Kidney (tissue), 14 donors: ENCODE results near the gene SLC35B1. TPM values are rescaled to one million over a fixed set of nuclear protein-coding genes. Genes with fewer than 3 reads are reported as not detected.

Experiments
- DNase-seq, 5 donors: peaks; one replicate each; pipeline ENCODE4 v3.0.0-alpha.2; 2013 to 2020
- FAIRE-seq: peaks from 2 replicates; lab custom pipeline; 2012; peaks lifted over from hg19 to GRCh38; lab: Jason Lieb, UNC
- H3K27ac ChIP-seq, 2 donors: one replicate each; pipeline ENCODE4 v1.7.0; 2013; ENCODE audit warnings: low read depth in 2 of 2, low read length in 2 of 2, inconsistent platforms in 1 of 2
- H3K27me3 ChIP-seq: one replicate; pipeline ENCODE4 v1.7.1; 2013; ENCODE audit warnings: low read length, inconsistent platforms; ENCODE audit not compliant: control insufficient read depth, insufficient read depth
- H3K36me3 ChIP-seq, 3 donors: one replicate each; pipeline versions ENCODE4 v1.7.0 to v1.7.1; 2013; ENCODE audit warnings: low read length in 3 of 3, control low read depth in 1 of 3, inconsistent platforms in 1 of 3; ENCODE audit not compliant: insufficient read depth in 3 of 3, control insufficient read depth in 2 of 3
- H3K4me1 ChIP-seq, 3 donors: one replicate each; pipeline versions ENCODE4 v1.7.0 to v1.7.1; 2013; ENCODE audit warnings: low read length in 3 of 3, inconsistent platforms in 1 of 3, low read depth in 1 of 3; ENCODE audit not compliant: control insufficient read depth in 2 of 3, insufficient read depth in 2 of 3
- H3K4me3 ChIP-seq, 3 donors: one replicate each; pipeline versions ENCODE4 v1.7.0 to v1.8.1; 2013; ENCODE audit warnings: low read length in 3 of 3, control low read depth in 1 of 3, inconsistent platforms in 1 of 3
- H3K9ac ChIP-seq, 3 donors: one replicate each; pipeline versions ENCODE4 v1.7.0 to v1.7.1; 2013; ENCODE audit warnings: low read length in 3 of 3, control low read depth in 1 of 3, inconsistent platforms in 1 of 3
- H3K9me3 ChIP-seq, 3 donors: one replicate each; pipeline versions ENCODE4 v1.7.0 to v1.7.1; 2013; ENCODE audit warnings: low read length in 3 of 3, control low read depth in 1 of 3, inconsistent platforms in 1 of 3; ENCODE audit not compliant: control insufficient read depth in 2 of 3, insufficient read depth in 1 of 3
- intact Hi-C: fragments of 100-400 bp; cut with DNase I; formaldehyde crosslinking; loops from one replicate; pipeline ENCODE4 v1.11.1; 2022
- polyA plus RNA-seq: library from polyadenylated mRNA; stranded (reverse); fragments of 350-450 nt; fragmentation: Illumina TruSeq; extraction: RNeasy Lipid Tissue Mini Kit (QIAGEN cat#74804); gene quantifications from one replicate; pipeline ENCODE4 v1.2.3, GENCODE V29; 2014; ENCODE audit warnings: low read depth, low replicate concordance; ENCODE audit not compliant: insufficient read depth
- total RNA-seq: library from RNA; stranded (reverse); fragmentation: NEBNext Ultra II Directional; extraction: Animal tissue kit (Norgen Biotek cat#: 25700); gene quantifications from one replicate; pipeline ENCODE4 v1.2.1, GENCODE V29; 2021
- TF ChIP-seq, protein P1 (sequence below): IDR thresholded peaks from 3 replicates; pipeline ENCODE4 v1.5.1; 2012; ENCODE audit warnings: mild to moderate bottlenecking, moderate library complexity, borderline replicate concordance; ENCODE audit not compliant: insufficient read depth; ENCODE audit errors: extremely low read depth
- donor health status: control.
- donor health status: control.
- donor health status: control.
- donor health status: control.
- donor health status: control.
- donor health status: DM: yes; HTN: yes; CAD: no.
- donor health status: Normal renal cell carcinoma (clear cell type).

Gene SLC35B1
- total and polyA plus RNA-seq, 2 donors from 2014 or later, result 56.6 to 83.7 TPM

DNA sequence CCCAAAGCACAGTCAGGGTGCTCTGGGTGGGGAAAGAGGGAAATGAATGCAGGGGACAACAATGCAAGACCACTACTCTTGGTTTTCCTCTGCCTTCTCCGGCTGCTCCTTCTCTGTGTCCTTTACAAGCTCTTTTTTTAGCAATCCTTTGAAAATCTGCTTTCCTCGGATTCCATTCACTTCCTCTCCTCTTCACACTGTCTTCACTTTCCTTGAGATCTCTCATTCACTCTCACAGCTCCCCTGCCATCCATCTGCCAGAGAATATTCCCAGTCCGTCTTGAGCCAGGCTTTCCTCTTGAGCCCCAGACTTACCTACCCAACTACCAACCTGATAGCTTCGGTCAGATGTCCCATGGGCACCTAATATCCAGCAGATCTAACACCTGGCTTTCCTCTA, 18.9 kb downstream of the SLC35B1 start:
- Histone ChIP-seq H3K36me3 (no peaks in the 10 kb centered on the region), H3K27ac (peak overlapping the region in 1 of 2 donors; percentile 82), H3K4me3 (no peak overlapping the region), H3K9ac (no peak overlapping the region), H3K9me3 (no peaks in the 10 kb centered on the region), H3K4me1 (no peaks in the 10 kb centered on the region), H3K27me3 (no peaks in the 10 kb centered on the region)
- intact Hi-C loops, result no loop called here
- TF ChIP-seq, protein P1, sequence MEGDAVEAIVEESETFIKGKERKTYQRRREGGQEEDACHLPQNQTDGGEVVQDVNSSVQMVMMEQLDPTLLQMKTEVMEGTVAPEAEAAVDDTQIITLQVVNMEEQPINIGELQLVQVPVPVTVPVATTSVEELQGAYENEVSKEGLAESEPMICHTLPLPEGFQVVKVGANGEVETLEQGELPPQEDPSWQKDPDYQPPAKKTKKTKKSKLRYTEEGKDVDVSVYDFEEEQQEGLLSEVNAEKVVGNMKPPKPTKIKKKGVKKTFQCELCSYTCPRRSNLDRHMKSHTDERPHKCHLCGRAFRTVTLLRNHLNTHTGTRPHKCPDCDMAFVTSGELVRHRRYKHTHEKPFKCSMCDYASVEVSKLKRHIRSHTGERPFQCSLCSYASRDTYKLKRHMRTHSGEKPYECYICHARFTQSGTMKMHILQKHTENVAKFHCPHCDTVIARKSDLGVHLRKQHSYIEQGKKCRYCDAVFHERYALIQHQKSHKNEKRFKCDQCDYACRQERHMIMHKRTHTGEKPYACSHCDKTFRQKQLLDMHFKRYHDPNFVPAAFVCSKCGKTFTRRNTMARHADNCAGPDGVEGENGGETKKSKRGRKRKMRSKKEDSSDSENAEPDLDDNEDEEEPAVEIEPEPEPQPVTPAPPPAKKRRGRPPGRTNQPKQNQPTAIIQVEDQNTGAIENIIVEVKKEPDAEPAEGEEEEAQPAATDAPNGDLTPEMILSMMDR, result no peak
- DNase-seq (no peak), FAIRE-seq (no peak)

DNA sequence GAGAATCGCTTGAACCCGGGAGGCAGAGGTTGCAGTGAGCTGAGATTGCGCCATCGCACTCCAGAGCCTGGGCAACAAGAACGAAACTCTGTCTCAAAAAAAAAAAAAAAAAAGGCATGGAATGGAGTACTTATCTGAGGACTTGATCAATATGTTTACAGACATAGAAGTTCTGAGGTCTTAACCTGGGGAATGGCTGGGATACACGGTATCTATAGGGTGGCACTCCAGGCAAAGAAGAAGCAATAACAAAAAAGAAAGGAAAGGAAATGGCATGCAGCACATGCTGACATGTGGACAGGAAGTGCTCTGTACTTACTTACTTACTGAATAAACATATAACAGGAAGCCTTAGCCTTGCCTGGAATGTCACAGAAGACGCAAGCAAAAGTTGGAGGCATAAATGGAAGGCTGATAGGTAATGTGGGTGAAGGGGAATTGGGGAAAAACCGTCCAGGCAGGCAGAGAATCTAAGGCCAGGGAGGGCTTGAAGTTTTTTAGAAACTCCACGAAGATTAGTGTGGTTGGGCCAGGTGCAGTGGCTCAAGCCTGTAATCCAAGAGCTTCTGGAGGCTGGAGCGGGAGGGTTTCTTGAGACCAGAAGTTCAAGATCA, 19.8 kb downstream of the SLC35B1 start:
- DNase-seq (peak in 1 of 5 donors; percentile 60), FAIRE-seq (no peak)
- TF ChIP-seq, protein P1, result no peak
- Histone ChIP-seq H3K27me3 (no peaks in the 10 kb centered on the region), H3K4me1 (no peaks in the 10 kb centered on the region), H3K9me3 (no peaks in the 10 kb centered on the region), H3K9ac (no peak overlapping the region), H3K27ac (peak overlapping the region; percentile 51 to 82), H3K36me3 (no peaks in the 10 kb centered on the region), H3K4me3 (no peak overlapping the region)
- intact Hi-C loops, result no loop called here

DNA sequence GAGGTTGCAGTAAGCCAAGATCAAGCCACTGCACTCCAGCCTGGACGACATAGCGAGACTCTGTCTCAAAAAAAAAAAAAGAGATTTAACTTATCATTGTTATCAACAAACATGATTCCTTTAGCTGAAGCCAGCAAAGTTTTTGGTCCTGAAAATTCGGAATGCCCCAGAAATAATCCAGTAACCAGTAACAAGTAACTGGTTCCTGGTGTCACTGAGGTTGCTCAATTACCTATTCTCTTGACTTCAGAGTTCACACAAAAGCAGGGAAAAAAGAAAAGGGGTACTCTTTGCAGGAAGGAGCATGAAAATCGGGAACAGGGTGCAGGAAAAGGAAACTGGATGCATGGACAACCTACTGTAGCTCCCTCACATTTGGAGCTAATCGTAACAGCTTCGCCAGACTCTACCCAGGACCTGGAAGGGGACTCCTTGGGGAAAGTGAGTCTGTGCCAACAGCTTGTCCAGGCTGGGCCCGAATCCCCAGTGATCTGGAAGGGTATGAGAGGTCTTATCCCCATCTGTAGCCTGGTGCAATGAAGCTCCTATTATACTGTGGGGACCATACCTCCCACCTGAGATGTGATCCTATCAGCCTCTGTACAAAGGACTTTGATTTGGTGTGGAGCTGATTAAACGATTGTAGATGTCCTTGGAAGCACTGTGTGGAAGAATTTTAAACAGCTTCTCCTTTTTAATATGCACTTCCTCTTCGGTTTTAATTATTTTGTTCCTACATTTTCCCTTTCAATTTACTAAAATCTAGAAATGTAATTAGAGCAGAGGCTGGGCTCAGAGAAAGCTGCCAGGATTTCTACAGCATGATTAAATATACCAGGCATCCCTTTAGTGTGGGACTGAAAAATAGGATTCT, 26.4 kb downstream of the SLC35B1 start:
- no peak overlapping the region for H3K27ac ChIP-seq
- no peaks in the 10 kb centered on the region for H3K36me3 ChIP-seq
- H3K4me1 ChIP-seq, result peaks cover 0 to 11% (median 5%) of the 10 kb centered on the region in 3 donors
- no peaks in the 10 kb centered on the region for H3K27me3 ChIP-seq
- no peak for DNase-seq
- FAIRE-seq, result no peak
- H3K9me3 ChIP-seq, result no peaks in the 10 kb centered on the region
- TF ChIP-seq, protein P1, result no peak
- no peak overlapping the region for H3K4me3 ChIP-seq
- H3K9ac ChIP-seq, result no peak overlapping the region
- intact Hi-C loops, result no loop called here
